H1 (cell line): Measurements from ENCODE around the gene KIF26B. TPM values are rescaled to one million over a fixed set of nuclear protein-coding genes. Genes with fewer than 3 reads are reported as not detected.

Experiments
- CTCF ChIA-PET: fragments of 300-600 bp; sonication (Branson Sonifier 250); formaldehyde crosslinking; loops from one replicate; lab custom pipeline; 2021; ENCODE audit not compliant: partially characterized antibody; lab: Charles Lee
- POLR2A ChIA-PET: fragments of 300-600 bp; sonication (Branson Sonifier 250); formaldehyde crosslinking; loops from one replicate; lab custom pipeline; 2021; ENCODE audit warnings: inconsistent platforms; ENCODE audit not compliant: partially characterized antibody; lab: Charles Lee
- DNase-seq, 2 experiments: peaks; one replicate each; pipeline versions ENCODE4 v3.0.0 to v3.0.0-alpha.2; 2010 to 2022; ENCODE audit warnings: low spot score in 2 of 2, low read depth in 1 of 2, mixed read lengths in 1 of 2
- FAIRE-seq: peaks from 2 replicates; lab custom pipeline; 2011; peaks lifted over from hg19 to GRCh38; lab: Jason Lieb, UNC
- H2AFZ ChIP-seq: 2 replicates; pipeline ENCODE4 v1.8.1; 2012; ENCODE audit warnings: low read length, inconsistent platforms
- H2AK5ac ChIP-seq: 2 replicates; pipeline ENCODE4 v1.6.1; 2013; ENCODE audit warnings: low read depth, low read length
- H2BK120ac ChIP-seq: replicated peaks from 2 replicates; pipeline ENCODE3; 2013; ENCODE audit warnings: low read depth, low read length, inconsistent platforms
- H2BK12ac ChIP-seq: 2 replicates; pipeline ENCODE4 v1.6.1; 2013; ENCODE audit warnings: low read depth, low read length
- H2BK15ac ChIP-seq: 2 replicates; pipeline ENCODE4 v1.6.1; 2013; ENCODE audit warnings: low read length
- H2BK20ac ChIP-seq: 2 replicates; pipeline ENCODE4 v1.6.1; 2013; ENCODE audit warnings: low read length
- H2BK5ac ChIP-seq: 2 replicates; pipeline ENCODE4 v1.6.1; 2013; ENCODE audit warnings: low read depth, low read length
- H3K14ac ChIP-seq: 2 replicates; pipeline ENCODE4 v1.6.1; 2013; ENCODE audit warnings: inconsistent platforms; ENCODE audit not compliant: insufficient read length
- H3K18ac ChIP-seq: 2 replicates; pipeline ENCODE4 v1.6.1; 2013; ENCODE audit warnings: low read length; ENCODE audit errors: extremely low read depth
- H3K23ac ChIP-seq: 2 replicates; pipeline ENCODE4 v1.6.1; 2013; ENCODE audit warnings: inconsistent platforms; ENCODE audit not compliant: insufficient read length
- H3K23me2 ChIP-seq: 2 replicates; pipeline ENCODE4 v1.6.1; 2013; ENCODE audit warnings: low read depth, low read length
- H3K27ac ChIP-seq: 2 replicates; pipeline ENCODE4 v1.6.1; 2011; ENCODE audit warnings: low read depth, low read length, inconsistent platforms
- H3K27me3 ChIP-seq, 4 experiments: replicated peaks in 1 of 4; 1 replicate in 1 of 4; 2 replicates in 3 of 4; pipeline versions ENCODE4 v1.6.1 to v1.8.1; 2011 to 2013; ENCODE audit warnings: low read length in 3 of 4, mild to moderate bottlenecking in 3 of 4, inconsistent platforms in 2 of 4, mixed read lengths in 2 of 4, moderate library complexity in 1 of 4; ENCODE audit not compliant: control insufficient read depth in 3 of 4, insufficient read depth in 3 of 4; ENCODE audit errors: extremely low read depth in 1 of 4
- H3K36me3 ChIP-seq, 4 experiments: 2 replicates each; pipeline versions ENCODE4 v1.6.1 to v1.8.1; 2011 to 2013; ENCODE audit warnings: mild to moderate bottlenecking in 4 of 4, low read length in 3 of 4, moderate library complexity in 2 of 4, control low read depth in 1 of 4, inconsistent platforms in 1 of 4; ENCODE audit not compliant: insufficient read depth in 4 of 4, control insufficient read depth in 2 of 4
- H3K4ac ChIP-seq: replicated peaks from 2 replicates; pipeline ENCODE3; 2013; ENCODE audit warnings: low read length, low read depth, mixed read lengths, inconsistent platforms; ENCODE audit not compliant: insufficient read length
- H3K4me1 ChIP-seq, 4 experiments: replicated peaks in 1 of 4; 1 replicate in 1 of 4; 2 replicates in 3 of 4; pipeline versions ENCODE4 v1.6.1 to v1.8.1; 2011 to 2013; ENCODE audit warnings: low read length in 3 of 4, inconsistent platforms in 2 of 4, mixed read lengths in 1 of 4; ENCODE audit not compliant: insufficient read depth in 4 of 4, control insufficient read depth in 3 of 4
- H3K4me2 ChIP-seq, 2 experiments: 2 replicates each; pipeline versions ENCODE4 v1.6.1 to v1.8.1; 2011 to 2013; ENCODE audit warnings: low read depth in 2 of 2, low read length in 2 of 2, control low read depth in 1 of 2, inconsistent platforms in 1 of 2, mild to moderate bottlenecking in 1 of 2; ENCODE audit not compliant: insufficient read depth in 1 of 2
- H3K4me3 ChIP-seq, 4 experiments: fragments of 200-600, 300-600 bp in 1 of 4; sonication (generic), shearing (Covaris generic), sonication (Bioruptor Twin) in 1 of 4; 2 replicates each; pipeline versions ENCODE4 v1.5.1 to v1.8.1; 2011 to 2016; ENCODE audit warnings: low read length in 4 of 4, low read depth in 3 of 4, control low read depth in 2 of 4, inconsistent platforms in 2 of 4, mild to moderate bottlenecking in 2 of 4, mixed read lengths in 1 of 4, moderate library complexity in 1 of 4; ENCODE audit not compliant: insufficient read depth in 2 of 4; ENCODE audit errors: extremely low read depth in 1 of 4
- H3K56ac ChIP-seq: replicated peaks from 2 replicates; pipeline ENCODE3; 2013; ENCODE audit warnings: low read depth, mild to moderate bottlenecking, mixed read lengths, low read length, inconsistent platforms; ENCODE audit not compliant: insufficient read length
- H3K79me1 ChIP-seq: 2 replicates; pipeline ENCODE4 v1.6.1; 2013; ENCODE audit warnings: low read depth, low read length, control low read depth
- H3K79me2 ChIP-seq, 2 experiments: 2 replicates each; pipeline versions ENCODE4 v1.6.1 to v1.8.1; 2012 to 2013; ENCODE audit warnings: low read length in 2 of 2, mild to moderate bottlenecking in 2 of 2, inconsistent platforms in 1 of 2; ENCODE audit not compliant: insufficient read depth in 2 of 2, control insufficient read depth in 1 of 2
- H3K9ac ChIP-seq, 4 experiments: replicated peaks in 1 of 4; 1 replicate in 1 of 4; 2 replicates in 3 of 4; pipeline versions ENCODE4 v1.6.1 to v1.8.1; 2011 to 2013; ENCODE audit warnings: low read depth in 3 of 4, low read length in 3 of 4, control low read depth in 2 of 4, mild to moderate bottlenecking in 2 of 4, moderate library complexity in 2 of 4, inconsistent platforms in 1 of 4; ENCODE audit errors: extremely low read depth in 1 of 4
- H3K9me3 ChIP-seq, 2 experiments: 2 replicates each; pipeline versions ENCODE4 v1.6.1 to v1.8.1; 2012 to 2013; ENCODE audit warnings: mild to moderate bottlenecking in 2 of 2, moderate library complexity in 2 of 2, control low read depth in 1 of 2, inconsistent platforms in 1 of 2, low read depth in 1 of 2, low read length in 1 of 2, mixed read lengths in 1 of 2; ENCODE audit not compliant: insufficient read depth in 2 of 2
- H4K20me1 ChIP-seq, 2 experiments: replicated peaks in 1 of 2; 2 replicates each; pipeline versions ENCODE3 to v1.8.1; 2011 to 2013; ENCODE audit warnings: inconsistent platforms in 2 of 2, low read length in 2 of 2, mild to moderate bottlenecking in 1 of 2; ENCODE audit not compliant: insufficient read depth in 2 of 2, control insufficient read depth in 1 of 2
- H4K5ac ChIP-seq: 2 replicates; pipeline ENCODE4 v1.6.1; 2013; ENCODE audit warnings: low read length, low read depth, mixed read lengths, inconsistent platforms; ENCODE audit not compliant: insufficient read length
- H4K8ac ChIP-seq: 2 replicates; pipeline ENCODE4 v1.8.0; 2013; ENCODE audit warnings: mild to moderate bottlenecking, moderate library complexity, low read length, inconsistent platforms; ENCODE audit not compliant: insufficient read depth; ENCODE audit errors: extremely low read depth
- H4K91ac ChIP-seq: replicated peaks from 2 replicates; pipeline ENCODE3; 2013; ENCODE audit warnings: low read length, mixed read lengths, inconsistent platforms; ENCODE audit not compliant: insufficient read length
- ATF2 ChIP-seq: IDR thresholded peaks from 2 replicates; pipeline ENCODE4 v1.6.1; 2012; ENCODE audit warnings: low read length, inconsistent platforms
- BCL11A ChIP-seq, 2 experiments: IDR thresholded peaks; one replicate each; pipeline ENCODE4 v1.6.1; 2011; ENCODE audit warnings: low read depth in 2 of 2, low read length in 2 of 2, mild to moderate bottlenecking in 2 of 2
- CBX5 ChIP-seq: fragments of 300-800, 300-1000 bp; sonication (generic); IDR thresholded peaks from 2 replicates; pipeline ENCODE4 v1.7.1; 2016; ENCODE audit warnings: antibody characterized with exemption, low read length, low read depth
- CEBPB ChIP-seq: IDR thresholded peaks from 2 replicates; pipeline ENCODE4 v1.6.1; 2012; ENCODE audit warnings: low read depth, low read length
- EGR1 ChIP-seq: IDR thresholded peaks from 2 replicates; pipeline ENCODE4 v1.6.1; 2011; ENCODE audit warnings: low read depth, low read length, borderline replicate concordance
- GTF2F1 ChIP-seq: IDR thresholded peaks from 2 replicates; pipeline ENCODE4 v1.6.1; 2012; ENCODE audit warnings: low read depth, low read length, improper control_type of control experiment, borderline replicate concordance
- MAFK ChIP-seq: IDR thresholded peaks from 2 replicates; pipeline ENCODE4 v1.6.1; 2012; ENCODE audit warnings: low read depth, mild to moderate bottlenecking, improper control_type of control experiment, low read length
- POLR2AphosphoS5 ChIP-seq: IDR thresholded peaks from 2 replicates; pipeline ENCODE4 v1.6.1; 2011; ENCODE audit warnings: low read depth, low read length
- RAD21 ChIP-seq, 2 experiments: IDR thresholded peaks in 1 of 2; conservative IDR thresholded peaks in 1 of 2; 2 replicates each; pipeline ENCODE4 v1.6.1; 2011; ENCODE audit warnings: low read depth in 2 of 2, low read length in 2 of 2, improper control_type of control experiment in 1 of 2, inconsistent platforms in 1 of 2, mild to moderate bottlenecking in 1 of 2, moderate library complexity in 1 of 2
- RXRA ChIP-seq: IDR thresholded peaks from 2 replicates; pipeline ENCODE4 v1.6.1; 2011; ENCODE audit warnings: low read depth, mild to moderate bottlenecking, low read length, moderate library complexity; ENCODE audit not compliant: insufficient read depth
- SIN3A ChIP-seq, 2 experiments: IDR thresholded peaks in 1 of 2; conservative IDR thresholded peaks in 1 of 2; 2 replicates each; pipeline ENCODE4 v1.6.1; 2011 to 2012; ENCODE audit warnings: low read length in 2 of 2, improper control_type of control experiment in 1 of 2, low read depth in 1 of 2, mild to moderate bottlenecking in 1 of 2
- SUZ12 ChIP-seq: fragments of 200-600 bp; sonication (generic); IDR thresholded peaks from 2 replicates; pipeline ENCODE4 v1.6.1; 2012; ENCODE audit warnings: mild to moderate bottlenecking, inconsistent platforms, low read length, moderate library complexity, mixed read lengths
- YY1 ChIP-seq: IDR thresholded peaks from 2 replicates; pipeline ENCODE4 v1.6.1; 2011; ENCODE audit warnings: low read depth, mild to moderate bottlenecking, low read length
- WGBS, 2 experiments: shearing (Covaris generic) in 1 of 2; methylation state at CpG; one replicate each; pipeline versions ENCODE4 v1.1.6 to v1.1.7; 2013 to 2015; ENCODE audit warnings: low lambda C conversion rate in 2 of 2, mixed read lengths in 2 of 2, inconsistent platforms in 1 of 2, low coverage in 1 of 2, missing lambda C conversion rate in 1 of 2; ENCODE audit not compliant: insufficient replicate concordance in 2 of 2, insufficient coverage in 1 of 2, insufficient read length in 1 of 2; ENCODE audit errors: extremely low coverage in 1 of 2, missing lambda C conversion rate in 1 of 2; 5-methylcytosine and 5-hydroxymethylcytosine counted together
- polyA plus RNA-seq, 7 experiments: library from polyadenylated mRNA; depleted of rRNA in 3 of 7; stranded (reverse) in 5 of 7; unstranded in 2 of 7; fragments of >200 nt in 5 of 7; fragments of 200-250 nt in 2 of 7; gene quantifications; 1 replicate in 5 of 7; 2 replicates in 1 of 7; 4 replicates in 1 of 7; pipeline versions ENCODE4 v1.2.1 to v1.2.3, GENCODE V29; 2011 to 2013; ENCODE audit warnings: missing spikeins in 2 of 7, mixed read lengths in 2 of 7
- total RNA-seq: library from RNA; stranded (reverse); fragmentation: NEBNext Ultra II Directional; extraction: Animal tissue kit (Norgen Biotek cat#: 25700); gene quantifications from 2 replicates; pipeline ENCODE4 v1.2.1, GENCODE V29; 2021

KIF26B gene
- total and polyA plus RNA-seq, 2 of the 8 experiments (the other 6 are each of a cell fraction or from before 2014, with no cell fraction given), result 0.06 to 0.28 TPM

GRCh38 chr1:245382981-245383380, 228.2 kb downstream of the KIF26B start:
- Histone ChIP-seq H4K20me1 (no peaks in the 10 kb centered on the region), H3K27me3 (no peaks in the 10 kb centered on the region), H3K23me2 (no peaks in the 10 kb centered on the region), H3K4me1 (peaks cover 3 to 7% (median 6%) of the 10 kb centered on the region in 4 experiments), H3K4me3 (no peak overlapping the region), H2BK120ac (no peak overlapping the region), H3K23ac (no peak overlapping the region), H3K36me3 (no peaks in the 10 kb centered on the region), H3K9ac (no peak overlapping the region), H3K14ac (no peak overlapping the region), H2BK20ac (no peak overlapping the region), H4K5ac (no peak overlapping the region), H3K56ac (no peak overlapping the region), H3K79me2 (no peaks in the 10 kb centered on the region), H2BK12ac (no peak overlapping the region), H2AK5ac (no peak overlapping the region), H3K18ac (no peak overlapping the region), H2BK15ac (no peak overlapping the region), H4K91ac (no peak overlapping the region), H3K4ac (no peak overlapping the region), H3K27ac (no peak overlapping the region), H3K79me1 (no peaks in the 10 kb centered on the region), H3K4me2 (no peak overlapping the region), H3K9me3 (no peaks in the 10 kb centered on the region), H4K8ac (no peak overlapping the region), H2AFZ (no peak overlapping the region), H2BK5ac (no peak overlapping the region)
- no peak for DNase-seq
- 93% methylated on average over 9 of the region's 9 CpGs; no CpG with 5 or more reads in 1 of the 2 experiments for WGBS, 2 experiments
- FAIRE-seq, result no peak
- POLR2A ChIA-PET, result no interaction called here
- CTCF ChIA-PET, result interaction anchor here (0.7 to 4.8 kb wide), 6 partner anchors 37 to 234 kb away, joined by 3 to 33 read pairs (median 4); no protein-coding TSS in a partner anchor
- TF ChIP-seq BCL11A (IDR thresholded peaks at IDR 0.05; ENCODE audit: low read depth in 2 of 2, low read length in 2 of 2), result no peak
- no peak for TF ChIP-seq CEBPB
- no peak for TF ChIP-seq RXRA
- TF ChIP-seq MAFK, result no peak
- TF ChIP-seq GTF2F1, result no peak
- TF ChIP-seq SUZ12, result no peak
- no peak for TF ChIP-seq YY1
- no peak for TF ChIP-seq SIN3A (conservative IDR thresholded peaks at IDR 0.05 in 1 of 2, IDR thresholded peaks at IDR 0.05 in 1 of 2; ENCODE audit: low read depth in 1 of 2, low read length in 2 of 2)
- TF ChIP-seq POLR2AphosphoS5, result no peak
- TF ChIP-seq CBX5, result no peak
- no peak for TF ChIP-seq ATF2
- no peak for TF ChIP-seq RAD21 (IDR thresholded peaks at IDR 0.05 in 1 of 2, conservative IDR thresholded peaks at IDR 0.05 in 1 of 2; ENCODE audit: low read depth in 2 of 2, low read length in 2 of 2)
- TF ChIP-seq EGR1, result no peak
